GM12864 (cell line): ENCODE measurements around the gene MACROD2.

ENCODE experiments used
- DNase-seq: peaks from one replicate; pipeline ENCODE4 v3.0.0-alpha.2; 2011; ENCODE audit warnings: low read depth
- H3K4me3 ChIP-seq: 2 replicates; pipeline ENCODE4 v1.5.1; 2011; ENCODE audit warnings: mild to moderate bottlenecking, low read depth, low read length, control low read depth
- CTCF ChIP-seq: IDR thresholded peaks from 2 replicates; pipeline ENCODE4 v1.5.1; 2011; ENCODE audit warnings: low read depth, mild to moderate bottlenecking, moderate library complexity, low read length, control low read depth, inconsistent platforms; ENCODE audit errors: missing control alignments

Gene MACROD2

DNA sequence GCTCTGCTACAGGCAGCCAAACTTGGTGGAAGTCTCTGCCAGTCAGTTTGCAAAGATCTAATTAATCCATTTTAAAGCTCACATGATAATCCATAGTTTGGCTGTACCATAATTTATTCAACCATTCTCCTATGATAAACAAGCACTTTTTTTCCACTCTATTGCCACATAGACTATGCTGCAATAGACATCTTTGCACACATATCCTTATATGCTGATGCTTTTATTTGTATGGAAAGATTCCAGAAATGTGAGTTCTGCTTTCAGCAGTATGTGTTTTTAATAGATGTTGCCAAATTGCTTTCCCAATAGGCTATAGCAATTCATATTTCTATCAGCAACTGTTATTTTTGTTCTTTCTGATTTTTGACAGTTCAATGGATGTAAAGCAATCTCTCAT is 1950.0 kb downstream of the MACROD2 start:
- TF ChIP-seq CTCF = no peak
- DNase-seq = no peak
- no peak overlapping the region for H3K4me3 ChIP-seq

DNA sequence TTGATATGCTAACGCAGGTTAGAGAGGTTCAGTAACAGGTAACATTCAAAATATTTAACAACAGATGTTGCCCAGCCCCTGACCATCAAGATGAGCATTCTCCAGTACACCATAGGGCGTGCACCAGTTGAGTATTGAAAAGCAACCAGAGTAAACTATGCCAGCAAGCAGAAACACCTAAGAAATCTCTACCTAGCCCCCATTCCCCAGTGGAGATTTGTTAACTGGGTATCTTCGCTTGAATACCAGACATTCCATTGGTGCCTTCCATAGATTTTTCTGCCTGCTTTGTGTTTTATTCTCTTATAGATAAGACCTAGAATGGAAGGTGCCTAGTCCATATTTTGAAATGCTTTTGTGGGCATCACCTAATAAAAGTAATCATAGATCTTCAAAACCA is 1954.1 kb downstream of the MACROD2 start:
- no peak overlapping the region for H3K4me3 ChIP-seq
- DNase-seq = no peak
- no peak for TF ChIP-seq CTCF

DNA sequence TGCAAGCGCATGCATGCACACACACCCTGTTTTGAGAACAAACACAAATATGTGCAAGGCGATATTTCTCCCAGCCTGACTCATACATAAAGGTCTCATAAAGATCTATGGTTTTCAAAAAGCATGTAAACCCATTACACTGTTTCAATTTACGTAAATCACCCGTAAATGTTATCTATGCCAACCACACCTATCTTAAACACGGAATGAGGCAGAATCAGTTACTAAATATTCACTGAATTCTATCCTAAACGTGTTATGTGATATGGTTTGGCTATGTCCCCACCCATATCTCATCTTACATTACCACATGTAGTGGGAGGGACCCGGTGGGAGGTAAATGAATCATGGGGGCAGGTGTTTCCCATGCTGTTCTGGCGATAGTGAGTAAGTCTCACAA is 1956.3 kb downstream of the MACROD2 start:
- no peak for DNase-seq
- H3K4me3 ChIP-seq = no peak overlapping the region
- no peak for TF ChIP-seq CTCF

DNA sequence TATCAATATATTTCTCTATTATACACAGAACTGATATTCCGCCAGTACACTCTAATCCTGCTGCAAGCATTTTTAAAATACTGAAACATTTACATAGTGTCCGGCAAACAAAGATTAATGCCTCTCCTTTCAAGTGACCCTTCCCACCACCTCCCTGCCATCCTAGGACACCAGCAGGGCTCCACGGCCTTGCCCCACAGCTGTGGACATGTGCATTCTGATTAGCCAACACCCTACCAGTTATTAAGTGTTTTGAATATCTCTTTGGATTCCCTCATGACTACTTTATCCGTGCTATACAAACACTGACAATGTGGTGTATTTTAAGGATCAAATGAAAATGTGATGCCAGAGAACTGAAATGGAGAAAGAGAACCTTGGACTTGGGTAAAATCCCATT is 1962.8 kb downstream of the MACROD2 start:
- no peak for TF ChIP-seq CTCF
- no peak overlapping the region for H3K4me3 ChIP-seq
- no peak for DNase-seq

DNA sequence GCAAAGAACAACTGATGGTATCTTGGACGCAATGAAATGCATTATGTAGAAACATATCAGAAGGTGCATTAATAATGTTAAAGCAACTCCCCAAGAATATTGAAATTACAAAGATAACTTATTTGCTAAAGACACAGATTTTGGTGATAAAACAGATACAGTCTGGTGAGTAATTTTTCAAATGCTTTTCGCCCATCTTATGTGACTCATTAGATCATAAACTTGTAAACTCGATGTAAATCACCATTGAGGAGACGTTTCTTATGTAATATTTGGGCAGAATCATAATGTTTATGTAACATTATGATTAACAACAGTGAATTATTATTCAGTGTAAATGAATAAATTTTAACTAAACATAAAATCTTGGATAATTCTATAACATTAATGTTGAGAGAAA is 1969.8 kb downstream of the MACROD2 start:
- no peak overlapping the region for H3K4me3 ChIP-seq
- TF ChIP-seq CTCF = no peak
- no peak for DNase-seq

GRCh38 chr20:15967334-15967733 is 1972.0 kb downstream of the MACROD2 start:
- DNase-seq = no peak
- no peak overlapping the region for H3K4me3 ChIP-seq
- no peak for TF ChIP-seq CTCF

GRCh38 chr20:15976047-15976736 is 1980.9 kb downstream of the MACROD2 start:
- H3K4me3 ChIP-seq = no peak overlapping the region
- no peak for TF ChIP-seq CTCF
- no peak for DNase-seq
